H1 (cell line): Measurements from ENCODE around the gene OSBP. TPM values are rescaled to one million over a fixed set of nuclear protein-coding genes. Genes with fewer than 3 reads are reported as not detected.

ENCODE experiments used
- microRNA-seq, 2 experiments: library from miRNA; unstranded; fragments of <30 nt; microRNA quantifications; one replicate each; pipeline versions ENCODE4 to v1.2.0, GENCODE V29; 2016 to 2020; ENCODE audit warnings: borderline microRNAs expressed in 2 of 2, borderline number of aligned reads in 2 of 2, borderline replicate concordance in 1 of 2
- polyA plus RNA-seq, 7 experiments: library from polyadenylated mRNA; depleted of rRNA in 3 of 7; stranded (reverse) in 5 of 7; unstranded in 2 of 7; fragments of >200 nt in 5 of 7; fragments of 200-250 nt in 2 of 7; gene quantifications; 1 replicate in 5 of 7; 2 replicates in 1 of 7; 4 replicates in 1 of 7; pipeline versions ENCODE4 v1.2.1 to v1.2.3, GENCODE V29; 2011 to 2013; ENCODE audit warnings: missing spikeins in 2 of 7, mixed read lengths in 2 of 7
- small RNA-seq: library from polyadenylated mRNA; stranded (forward); fragments of <200 nt; extraction: miRNeasy Mini kit (QIAGEN cat#:217004); gene quantifications from one replicate; pipeline ENCODE3, GENCODE V24; 2013; ENCODE audit not compliant: insufficient read depth
- total RNA-seq: library from RNA; stranded (reverse); fragmentation: NEBNext Ultra II Directional; extraction: Animal tissue kit (Norgen Biotek cat#: 25700); gene quantifications from 2 replicates; pipeline ENCODE4 v1.2.1, GENCODE V29; 2021

OSBP gene
- total and polyA plus RNA-seq, 2 of the 8 experiments (the other 6 are each of a cell fraction or from before 2014, with no cell fraction given): 13.2 to 43.1 TPM

Small RNAs within 50 kb of the gene (microRNA-seq; reads per million reads assigned to microRNA genes)
- gene MIR3162: 0 to 0.20 reads per million in 2 experiments

Small RNAs within 50 kb of the gene (small RNA-seq; reads per million reads assigned to genes)
- not detected for gene MIR3162

Other genes starting within 250 kb of the OSBP start
- not detected in 2 replicates for gene OR5A2, start 189.4 kb downstream of the OSBP start, total RNA-seq
- gene OR5A2, start 189.4 kb downstream of the OSBP start, polyA plus RNA-seq (2011; rRNA removed): not detected in 2 replicates
- gene OR5A1, start 179.3 kb downstream of the OSBP start, total RNA-seq: not detected in 2 replicates
- gene OR5A1, start 179.3 kb downstream of the OSBP start, polyA plus RNA-seq (2011; rRNA removed): 0.05 TPM in 1 of 2 replicates, not detected in the other
- gene OR4D6, start 158.8 kb downstream of the OSBP start, total RNA-seq: not detected in 2 replicates
- not detected in 2 replicates for gene OR4D6, start 158.8 kb downstream of the OSBP start, polyA plus RNA-seq (2011; rRNA removed)
- gene OR4D10, start 142.5 kb downstream of the OSBP start, total RNA-seq: not detected in 2 replicates
- not detected in 2 replicates for gene OR4D10, start 142.5 kb downstream of the OSBP start, polyA plus RNA-seq (2011; rRNA removed)
- not detected in 2 replicates for gene OR4D11, start 112.2 kb downstream of the OSBP start, total RNA-seq
- gene OR4D11, start 112.2 kb downstream of the OSBP start, polyA plus RNA-seq (2011; rRNA removed): not detected in 2 replicates
- not detected in 2 replicates for gene OR4D9, start 104.2 kb downstream of the OSBP start, total RNA-seq
- not detected in 2 replicates for gene OR4D9, start 104.2 kb downstream of the OSBP start, polyA plus RNA-seq (2011; rRNA removed)
- 33.4 and 33.9 TPM in 2 replicates for gene PATL1, start 53.3 kb upstream of the OSBP start, total RNA-seq
- 23.1 and 30.4 TPM in 2 replicates for gene PATL1, start 53.3 kb upstream of the OSBP start, polyA plus RNA-seq (2011; rRNA removed)
- not detected in 2 replicates for gene OR10V1, start 98.1 kb upstream of the OSBP start, total RNA-seq
- gene OR10V1, start 98.1 kb upstream of the OSBP start, polyA plus RNA-seq (2011; rRNA removed): not detected in 2 replicates
- 56.1 and 56.2 TPM in 2 replicates for gene STX3, start 139.6 kb upstream of the OSBP start, total RNA-seq
- 43.0 and 50.5 TPM in 2 replicates for gene STX3, start 139.6 kb upstream of the OSBP start, polyA plus RNA-seq (2011; rRNA removed)
- gene MRPL16, start 195.0 kb upstream of the OSBP start, total RNA-seq: 76.8 and 79.8 TPM in 2 replicates
- 69.2 and 72.3 TPM in 2 replicates for gene MRPL16, start 195.0 kb upstream of the OSBP start, polyA plus RNA-seq (2011; rRNA removed)
- gene CBLIF, start 229.7 kb upstream of the OSBP start, total RNA-seq: not detected in 2 replicates
- not detected in 2 replicates for gene CBLIF, start 229.7 kb upstream of the OSBP start, polyA plus RNA-seq (2011; rRNA removed)